K562 (cell line): Measurements from ENCODE around the gene ASB2. TPM values are rescaled to one million over a fixed set of nuclear protein-coding genes. Genes with fewer than 3 reads are reported as not detected.

Experiments used
- ATAC-seq: fragments of 200-7000 bp; cut with Tn5 transposase; 3 replicates; pipeline ENCODE4 v1.9.1; 2020; ENCODE audit warnings: moderate library complexity
- BruUV-seq: library from RNA; stranded (reverse); fragments of 400-500 nt; replicated peaks from 2 replicates; lab custom pipeline; 2021; lab: Mats Ljungman, UMichigan
- CTCF ChIA-PET: fragments of 300-600 bp; formaldehyde crosslinking; extraction: SDS; loops from one replicate; lab custom pipeline; 2021; ENCODE audit warnings: low intra/inter-chr PET ratio; lab: Yijun Ruan, JAX
- POLR2A ChIA-PET: fragments of 300-600, 350-650 bp; sonication (Branson Sonifier 250); formaldehyde crosslinking; extraction: SDS; loops from one replicate; lab custom pipeline; 2021; ENCODE audit warnings: antibody characterized with exemption, inconsistent platforms; lab: Yijun Ruan, JAX
- DNase-seq, 4 experiments: peaks; one replicate each; pipeline versions ENCODE4 v3.0.0 to v3.0.0-alpha.2; 2011 to 2018; ENCODE audit warnings: low spot score in 3 of 4, mixed read lengths in 3 of 4; ENCODE audit errors: extremely low read depth in 1 of 4
- FAIRE-seq: peaks from 2 replicates; lab custom pipeline; 2011; peaks lifted over from hg19 to GRCh38; lab: Jason Lieb, UNC
- H2AFZ ChIP-seq: 2 replicates; pipeline ENCODE4 v1.6.0; 2011; ENCODE audit warnings: low read depth, low read length, control low read depth, inconsistent platforms
- H3K27ac ChIP-seq: fragments of 200-600 bp; 3 replicates; pipeline ENCODE4 v1.8.0; 2011; ENCODE audit warnings: low read depth, mild to moderate bottlenecking, control low read depth, inconsistent platforms, low read length, moderate library complexity, mixed read lengths; ENCODE audit errors: extremely low read depth
- H3K27me3 ChIP-seq, 2 experiments: fragments of 300-600 bp in 1 of 2; 2 replicates in 1 of 2; 3 replicates in 1 of 2; pipeline versions ENCODE4 v1.6.0 to v1.8.0; 2011; ENCODE audit warnings: inconsistent platforms in 2 of 2, low read length in 2 of 2, mild to moderate bottlenecking in 1 of 2, mixed read lengths in 1 of 2, moderate library complexity in 1 of 2; ENCODE audit not compliant: control insufficient read depth in 2 of 2, insufficient read depth in 2 of 2
- H3K36me3 ChIP-seq: fragments of 300-600 bp; 3 replicates; pipeline ENCODE4 v1.8.0; 2011; ENCODE audit warnings: mild to moderate bottlenecking, low read length, inconsistent platforms; ENCODE audit not compliant: control insufficient read depth, insufficient read depth
- H3K4me1 ChIP-seq, 2 experiments: fragments of 200-600 bp in 1 of 2; replicated peaks in 1 of 2; 2 replicates in 1 of 2; 3 replicates in 1 of 2; pipeline versions ENCODE4 v1.5.1 to v1.8.0; 2011; ENCODE audit warnings: inconsistent platforms in 2 of 2, low read length in 2 of 2, mild to moderate bottlenecking in 1 of 2, mixed read lengths in 1 of 2, moderate library complexity in 1 of 2; ENCODE audit not compliant: control insufficient read depth in 2 of 2, insufficient read depth in 2 of 2
- H3K4me2 ChIP-seq: 2 replicates; pipeline ENCODE4 v1.6.1; 2011; ENCODE audit warnings: low read length, control low read depth, inconsistent platforms, mixed read lengths; ENCODE audit not compliant: insufficient read depth
- H3K4me3 ChIP-seq: fragments of 200-600 bp; sonication (generic), shearing (Covaris generic); 2 replicates; pipeline ENCODE4 v1.5.1; 2016; ENCODE audit warnings: control low read depth, inconsistent platforms
- H3K79me2 ChIP-seq: fragments of 200-600 bp; 3 replicates; pipeline ENCODE4 v1.8.0; 2011; ENCODE audit warnings: low read length, inconsistent platforms; ENCODE audit not compliant: control insufficient read depth, insufficient read depth
- H3K9ac ChIP-seq, 2 experiments: 2 replicates each; pipeline versions ENCODE4 v1.6.0 to v1.6.1; 2011; ENCODE audit warnings: low read depth in 2 of 2, low read length in 2 of 2, control low read depth in 1 of 2, inconsistent platforms in 1 of 2, mild to moderate bottlenecking in 1 of 2, mixed read lengths in 1 of 2; ENCODE audit not compliant: insufficient read depth in 1 of 2
- H3K9me1 ChIP-seq: one replicate; pipeline ENCODE4 v1.6.0; 2011; ENCODE audit warnings: inconsistent platforms, mild to moderate bottlenecking, low read length, moderate library complexity; ENCODE audit not compliant: control insufficient read depth, insufficient read depth
- H3K9me3 ChIP-seq: replicated peaks from 2 replicates; pipeline ENCODE4 v1.5.1; 2011; ENCODE audit warnings: low read depth, low read length, inconsistent platforms; ENCODE audit not compliant: control insufficient read depth, insufficient read depth
- H4K20me1 ChIP-seq: replicated peaks from 2 replicates; pipeline ENCODE4 v1.6.1; 2011; ENCODE audit warnings: low read length, inconsistent platforms, mixed read lengths; ENCODE audit not compliant: control insufficient read depth, insufficient read depth
- CEBPZ ChIP-seq: fragments of 150-350 bp; IDR thresholded peaks from 2 replicates; pipeline ENCODE4 v1.6.1; 2014; ENCODE audit warnings: low read depth, mild to moderate bottlenecking, low read length, borderline replicate concordance
- WGBS: fragments of 100-300 bp; shearing (Covaris generic); methylation state at CpG from one replicate; pipeline ENCODE4 v1.1.6; 2016; ENCODE audit warnings: low coverage, mixed read lengths; ENCODE audit not compliant: insufficient coverage; ENCODE audit errors: missing lambda C conversion rate; 5-methylcytosine and 5-hydroxymethylcytosine counted together
- in situ Hi-C: fragments of 300-500 bp; cut with MboI; formaldehyde crosslinking; loops from 4 replicates; pipeline ENCODE4 v1.15.0; 2018; ENCODE audit warnings: inconsistent platforms, mixed read lengths
- intact Hi-C: fragments of 100-400 bp; cut with micrococcal nuclease; formaldehyde crosslinking; loops from 2 replicates; pipeline ENCODE4 v1.14.2; 2022
- polyA plus RNA-seq, 8 experiments: library from polyadenylated mRNA; depleted of rRNA in 4 of 8; stranded (reverse) in 5 of 8; unstranded in 3 of 8; fragments of >200 nt; fragmentation: Nextera tagmentation in 2 of 8; fragmentation: Illumina TruSeq in 1 of 8; extraction: Ambion mirVana in 2 of 8; extraction: Trizol in 1 of 8; gene quantifications; 2 replicates each; pipeline versions ENCODE4 v1.2.1 to v1.2.3, GENCODE V29; 2011 to 2014; ENCODE audit warnings: inconsistent platforms in 1 of 8, missing spikeins in 1 of 8
- total RNA-seq, 7 experiments: library from RNA; depleted of rRNA in 6 of 7; stranded (reverse); fragments of >200 nt in 6 of 7; fragmentation: Illumina TruSeq in 2 of 7; extraction: Trizol in 2 of 7; gene quantifications; 2 replicates each; pipeline versions ENCODE4 v1.2.1 to v1.2.3, GENCODE V29; 2011 to 2021; ENCODE audit warnings: low replicate concordance in 1 of 7

ASB2 gene
- total and polyA plus RNA-seq, 9 of the 15 experiments (the other 6 are each of a cell fraction or from before 2014, with no cell fraction given), result not detected

- CTCF ChIA-PET, result no interaction called here
- intact Hi-C loops, result no loop called here
- H3K27me3 ChIP-seq, result peaks cover 0 to 18% of the 10 kb centered on the region in 2 experiments; a peak in 2 of 5 replicates
Measured at GRCh38 chr14:93991212-93991611, 14.8 kb upstream of the ASB2 start.

More at GRCh38 chr14:93991212-93991611, 14.8 kb upstream of the ASB2 start:
- Histone ChIP-seq H3K27ac (no peak overlapping the region), H3K4me1 (no peaks in the 10 kb centered on the region), H3K9me3 (no peaks in the 10 kb centered on the region), H3K4me3 (no peak overlapping the region), H3K9ac (no peak overlapping the region), H3K36me3 (no peaks in the 10 kb centered on the region), H2AFZ (no peak overlapping the region), H3K4me2 (no peak overlapping the region), H3K9me1 (no peaks in the 10 kb centered on the region), H4K20me1 (no peaks in the 10 kb centered on the region), H3K79me2 (no peaks in the 10 kb centered on the region)
- no peak for TF ChIP-seq CEBPZ
- no TSS peak for BruUV-seq
- in situ Hi-C loops, result no loop called here
- 0% methylated on average over 10 of the region's 10 CpGs for WGBS
- POLR2A ChIA-PET, result no interaction called here
- FAIRE-seq (no peak), ATAC-seq (no peak), DNase-seq (no peak)
